Endothelial cell of umbilical vein (primary cell): Measurements from ENCODE around the gene COL20A1. TPM values are rescaled to one million over a fixed set of nuclear protein-coding genes. Genes with fewer than 3 reads are reported as not detected.

ENCODE experiments used
- BruUV-seq: library from RNA; stranded (reverse); fragments of 400-500 nt; replicated peaks from 2 replicates; lab custom pipeline; 2021; lab: Mats Ljungman, UMichigan
- CTCF ChIA-PET: fragments of 300-600, 350-600 bp; sonication (Branson Sonifier 250); formaldehyde crosslinking; loops from one replicate; lab custom pipeline; 2021; ENCODE audit warnings: antibody characterized with exemption, inconsistent platforms; lab: Charles Lee
- POLR2A ChIA-PET: fragments of 300-600, 350-600 bp; sonication (Branson Sonifier 250); formaldehyde crosslinking; loops from one replicate; lab custom pipeline; 2021; ENCODE audit warnings: antibody characterized with exemption, inconsistent platforms; lab: Charles Lee
- DNase-seq: peaks from one replicate; pipeline ENCODE4 v3.0.0-alpha.2; 2011; ENCODE audit warnings: low read depth, low spot score
- FAIRE-seq: peaks from 2 replicates; lab custom pipeline; 2011; peaks lifted over from hg19 to GRCh38; lab: Jason Lieb, UNC
- H2AFZ ChIP-seq: 2 replicates; pipeline ENCODE4 v1.6.0; 2012; ENCODE audit warnings: low read depth, low read length, control low read depth, inconsistent platforms
- H3K27ac ChIP-seq: 2 replicates; pipeline ENCODE4 v1.5.1; 2011; ENCODE audit warnings: low read depth, mild to moderate bottlenecking, control low read depth, low read length, moderate library complexity; ENCODE audit not compliant: insufficient read depth
- H3K27me3 ChIP-seq, 2 experiments: 2 replicates each; pipeline versions ENCODE4 v1.6.0 to v1.6.1; 2011; ENCODE audit warnings: low read length in 2 of 2, mixed read lengths in 1 of 2; ENCODE audit not compliant: control insufficient read depth in 2 of 2, insufficient read depth in 2 of 2
- H3K36me3 ChIP-seq, 2 experiments: 2 replicates in 1 of 2; 3 replicates in 1 of 2; pipeline ENCODE4 v1.5.1; 2011; ENCODE audit warnings: low read length in 2 of 2, mild to moderate bottlenecking in 1 of 2, moderate library complexity in 1 of 2; ENCODE audit not compliant: control insufficient read depth in 2 of 2, insufficient read depth in 2 of 2; ENCODE audit errors: extremely low read depth in 1 of 2
- H3K4me1 ChIP-seq: 3 replicates; pipeline ENCODE4 v1.5.1; 2011; ENCODE audit warnings: mild to moderate bottlenecking, low read length; ENCODE audit not compliant: control insufficient read depth, insufficient read depth; ENCODE audit errors: extremely low read depth
- H3K4me2 ChIP-seq: 2 replicates; pipeline ENCODE4 v1.6.1; 2011; ENCODE audit warnings: low read length, control low read depth, mixed read lengths; ENCODE audit not compliant: insufficient read depth
- H3K4me3 ChIP-seq, 3 experiments: fragments of 200-600 bp in 1 of 3; sonication (generic), shearing (Covaris generic) in 1 of 3; replicated peaks in 1 of 3; 2 replicates each; pipeline ENCODE4 v1.5.1; 2011 to 2016; ENCODE audit warnings: control low read depth in 3 of 3, low read length in 3 of 3, mild to moderate bottlenecking in 2 of 3, inconsistent platforms in 1 of 3, low read depth in 1 of 3, moderate library complexity in 1 of 3; ENCODE audit not compliant: insufficient read depth in 1 of 3
- H3K79me2 ChIP-seq: 2 replicates; pipeline ENCODE4 v1.6.0; 2012; ENCODE audit warnings: low read length, inconsistent platforms; ENCODE audit not compliant: control insufficient read depth, insufficient read depth
- H3K9ac ChIP-seq: replicated peaks from 2 replicates; pipeline ENCODE3; 2011; ENCODE audit warnings: low read length, control low read depth; ENCODE audit not compliant: insufficient read depth; ENCODE audit errors: extremely low read depth
- H3K9me1 ChIP-seq: replicated peaks from 3 replicates; pipeline ENCODE4 v1.6.0; 2011; ENCODE audit warnings: mild to moderate bottlenecking, low read length; ENCODE audit not compliant: control insufficient read depth, insufficient read depth; ENCODE audit errors: extremely low read depth
- H3K9me3 ChIP-seq: replicated peaks from 2 replicates; pipeline ENCODE4 v1.5.1; 2012; ENCODE audit warnings: low read length, inconsistent platforms; ENCODE audit not compliant: control insufficient read depth, insufficient read depth
- H4K20me1 ChIP-seq: replicated peaks from 2 replicates; pipeline ENCODE3; 2011; ENCODE audit warnings: mild to moderate bottlenecking, low read length; ENCODE audit not compliant: control insufficient read depth, insufficient read depth; ENCODE audit errors: extremely low read depth
- CTCF ChIP-seq, 2 donors: IDR thresholded peaks; 1 replicate in 1 of 2; 2 replicates in 1 of 2; pipeline ENCODE4 v1.5.1; 2011; ENCODE audit warnings: low read length in 2 of 2, mild to moderate bottlenecking in 2 of 2, moderate library complexity in 2 of 2, control low read depth in 1 of 2, inconsistent platforms in 1 of 2, low read depth in 1 of 2; ENCODE audit not compliant: insufficient read depth in 1 of 2; ENCODE audit errors: extremely low read depth in 1 of 2
- EZH2 ChIP-seq: IDR thresholded peaks from 2 replicates; pipeline ENCODE4 v1.6.1; 2012; ENCODE audit warnings: borderline replicate concordance, low read depth, mild to moderate bottlenecking, moderate library complexity, low read length, inconsistent platforms; ENCODE audit not compliant: severe bottlenecking
- JUN ChIP-seq: IDR thresholded peaks from 2 replicates; pipeline ENCODE4 v1.6.1; 2011; ENCODE audit warnings: borderline replicate concordance, low read depth; ENCODE audit not compliant: insufficient read length, insufficient read depth
- MYC ChIP-seq: IDR thresholded peaks from one replicate; pipeline ENCODE4 v1.6.1; 2011; ENCODE audit warnings: mild to moderate bottlenecking, low read depth, low read length
- POLR2A ChIP-seq: IDR thresholded peaks from 2 replicates; pipeline ENCODE4 v1.6.1; 2012; ENCODE audit warnings: low read depth, mild to moderate bottlenecking, control low read depth, low read length
- POLR2AphosphoS5 ChIP-seq: IDR thresholded peaks from 2 replicates; pipeline ENCODE4 v1.6.1; 2012; ENCODE audit warnings: low read depth, mild to moderate bottlenecking, control low read depth, low read length, moderate library complexity; ENCODE audit not compliant: insufficient read depth
- dilution Hi-C: fragments of 300-500 bp; cut with MboI; formaldehyde crosslinking; loops from one replicate; pipeline ENCODE4 v1.15.0; 2019; ENCODE audit warnings: low sequenced_read_pairs; ENCODE audit not compliant: extremely low pct_ligation_motif_present
- intact Hi-C: fragments of 100-400 bp; cut with micrococcal nuclease; formaldehyde crosslinking; loops from one replicate; pipeline ENCODE4 v1.10.0; 2022
- polyA plus RNA-seq, 4 experiments: library from polyadenylated mRNA; depleted of rRNA in 3 of 4; stranded (reverse) in 3 of 4; unstranded in 1 of 4; fragments of >200 nt; gene quantifications; 2 replicates each; pipeline versions ENCODE4 v1.2.1 to v1.2.3, GENCODE V29; 2011 to 2012; ENCODE audit warnings: missing spikeins in 1 of 4
- total RNA-seq: library from RNA; stranded (reverse); gene quantifications from 2 replicates; pipeline ENCODE4 v1.2.3, GENCODE V29; 2021

COL20A1 gene
- total and polyA plus RNA-seq, 2 donors (not counting 3 experiments of a cell fraction or from before 2014, with no cell fraction given): not detected

GRCh38 chr20:63290136-63290676 is 2.8 kb upstream of the COL20A1 start:
- Histone ChIP-seq H3K36me3 (peaks cover 4 to 16% of the 10 kb centered on the region in 2 experiments), H4K20me1 (no peaks in the 10 kb centered on the region), H3K9ac (no peak overlapping the region), H3K9me1 (no peaks in the 10 kb centered on the region), H3K4me2 (no peak overlapping the region), H2AFZ (no peak overlapping the region), H3K4me3 (no peak overlapping the region), H3K27me3 (no peaks in the 10 kb centered on the region), H3K4me1 (no peaks in the 10 kb centered on the region), H3K27ac (no peak overlapping the region), H3K79me2 (no peaks in the 10 kb centered on the region), H3K9me3 (no peaks in the 10 kb centered on the region)
- ChIA-PET CTCF (interaction anchor here (0.8 to 3.8 kb wide), 5 partner anchors 18 to 318 kb away, joined by 3 to 50 read pairs (median 5); no protein-coding TSS in a partner anchor), POLR2A (no interaction called here)
- DNase-seq (no peak), FAIRE-seq (no peak)
- intact Hi-C loops (loop anchor here (5.0 kb wide), 1 partner anchor 68 kb away; no protein-coding TSS in a partner anchor), dilution Hi-C loops (no loop called here)
- TF ChIP-seq EZH2 (no peak), MYC (no peak), POLR2A (no peak), JUN (no peak), POLR2AphosphoS5 (peak; percentile 39)
- no TSS peak for BruUV-seq

GRCh38 chr20:63290677-63291472 is 2.1 kb upstream of the COL20A1 start:
- Histone ChIP-seq H3K4me2 (no peak overlapping the region), H3K9me1 (no peaks in the 10 kb centered on the region), H3K4me3 (no peak overlapping the region), H2AFZ (no peak overlapping the region), H3K4me1 (no peaks in the 10 kb centered on the region), H3K79me2 (no peaks in the 10 kb centered on the region), H3K9me3 (no peaks in the 10 kb centered on the region), H3K36me3 (peaks cover 0 to 14% of the 10 kb centered on the region in 2 experiments), H3K27me3 (peaks cover 3 to 6% of the 10 kb centered on the region in 2 experiments), H3K27ac (no peak overlapping the region), H3K9ac (no peak overlapping the region), H4K20me1 (no peaks in the 10 kb centered on the region)
- FAIRE-seq (peak; percentile 15), DNase-seq (peak; percentile 32)
- ChIA-PET CTCF (interaction anchor here (0.8 to 3.8 kb wide), 9 partner anchors 8 to 318 kb away, joined by 3 to 50 read pairs (median 5); partner anchors contain the start of gene ARFGAP1), POLR2A (no interaction called here)
- intact Hi-C loops (loop anchor here (5.0 kb wide), 1 partner anchor 69 kb away; no protein-coding TSS in a partner anchor), dilution Hi-C loops (no loop called here)
- no peak for TF ChIP-seq POLR2A
- peak; percentile 70 to 87 for TF ChIP-seq CTCF (IDR thresholded peaks at IDR 0.05; ENCODE audit: extremely low read depth in 1 of 2, insufficient read depth in 1 of 2, low read depth in 1 of 2, low read length in 2 of 2)
- BruUV-seq: no TSS peak
